T-helper 2 cell treated with Interferon-gamma antibody and Interleukin-4, amounts not matched to agents 5 μg/mL and 100 μg/mL, for 36 hours (primary cell): Measurements from ENCODE around the gene DNAH17.

Experiments used
- DNase-seq: peaks from one replicate; pipeline ENCODE4 v3.0.0; 2021; ENCODE audit warnings: low spot score
- H3K27ac Mint-ChIP-seq: one replicate; pipeline ENCODE4 v1.8.0; 2021; ENCODE audit warnings: mild to moderate bottlenecking, mixed read lengths
- H3K27me3 Mint-ChIP-seq: one replicate; pipeline ENCODE4 v1.8.0; 2021; ENCODE audit warnings: low read depth, mixed read lengths
- H3K36me3 Mint-ChIP-seq: one replicate; pipeline ENCODE4 v1.8.0; 2021; ENCODE audit warnings: low read depth, mixed read lengths
- H3K4me1 Mint-ChIP-seq: one replicate; pipeline ENCODE4 v1.8.0; 2021; ENCODE audit warnings: low read depth, mixed read lengths
- H3K4me3 Mint-ChIP-seq: one replicate; pipeline ENCODE4 v1.8.0; 2022; ENCODE audit warnings: mild to moderate bottlenecking, moderate library complexity, mixed read lengths
- H3K9me3 Mint-ChIP-seq: one replicate; pipeline ENCODE4 v1.8.0; 2021; ENCODE audit warnings: mixed read lengths

DNAH17 gene

GRCh38 chr17:78438694-78439325, 138.4 kb downstream of the DNAH17 start:
- no peak overlapping the region for H3K4me3 Mint-ChIP-seq
- H3K27ac Mint-ChIP-seq, result no peak overlapping the region
- H3K27me3 Mint-ChIP-seq, result no peaks in the 10 kb centered on the region
- no peaks in the 10 kb centered on the region for H3K9me3 Mint-ChIP-seq
- H3K36me3 Mint-ChIP-seq, result no peaks in the 10 kb centered on the region
- DNase-seq, result no peak
- no peaks in the 10 kb centered on the region for H3K4me1 Mint-ChIP-seq

GRCh38 chr17:78438271-78438691, 138.9 kb downstream of the DNAH17 start:
- DNase-seq, result no peak
- no peak overlapping the region for H3K27ac Mint-ChIP-seq

GRCh38 chr17:78437508-78438169, 139.6 kb downstream of the DNAH17 start:
- no peak for DNase-seq
- Mint-ChIP-seq H3K27ac (no peak overlapping the region), H3K36me3 (no peaks in the 10 kb centered on the region), H3K4me1 (no peaks in the 10 kb centered on the region), H3K27me3 (no peaks in the 10 kb centered on the region), H3K4me3 (no peak overlapping the region), H3K9me3 (no peaks in the 10 kb centered on the region)

More at GRCh38 chr17:78438271-78438691, 138.9 kb downstream of the DNAH17 start:
- Mint-ChIP-seq H3K4me1 (no peaks in the 10 kb centered on the region), H3K36me3 (no peaks in the 10 kb centered on the region), H3K9me3 (no peaks in the 10 kb centered on the region), H3K27me3 (no peaks in the 10 kb centered on the region), H3K4me3 (no peak overlapping the region)

GRCh38 chr17:78435330-78436005, 141.7 kb downstream of the DNAH17 start:
- Mint-ChIP-seq H3K4me3 (no peak overlapping the region), H3K27me3 (no peaks in the 10 kb centered on the region)

GRCh38 chr17:78434455-78435329, 142.5 kb downstream of the DNAH17 start:
- Mint-ChIP-seq H3K9me3 (no peaks in the 10 kb centered on the region), H3K4me1 (no peaks in the 10 kb centered on the region), H3K27me3 (no peaks in the 10 kb centered on the region), H3K27ac (no peak overlapping the region), H3K36me3 (peaks cover under 1% of the 10 kb centered on the region), H3K4me3 (no peak overlapping the region)
- DNase-seq, result no peak

More at GRCh38 chr17:78435330-78436005, 141.7 kb downstream of the DNAH17 start:
- H3K4me1 Mint-ChIP-seq, result no peaks in the 10 kb centered on the region
- DNase-seq, result no peak
- H3K9me3 Mint-ChIP-seq, result no peaks in the 10 kb centered on the region
- H3K36me3 Mint-ChIP-seq, result no peaks in the 10 kb centered on the region
- no peak overlapping the region for H3K27ac Mint-ChIP-seq

GRCh38 chr17:78433780-78434335, 143.3 kb downstream of the DNAH17 start:
- DNase-seq, result no peak
- H3K36me3 Mint-ChIP-seq, result peaks cover 6% of the 10 kb centered on the region
- no peaks in the 10 kb centered on the region for H3K4me1 Mint-ChIP-seq
- H3K27me3 Mint-ChIP-seq, result no peaks in the 10 kb centered on the region
- H3K27ac Mint-ChIP-seq, result no peak overlapping the region
- no peaks in the 10 kb centered on the region for H3K9me3 Mint-ChIP-seq
- H3K4me3 Mint-ChIP-seq, result no peak overlapping the region

- no peaks in the 10 kb centered on the region for H3K4me1 Mint-ChIP-seq
- no peak for DNase-seq
- no peaks in the 10 kb centered on the region for H3K9me3 Mint-ChIP-seq
- H3K27ac Mint-ChIP-seq, result no peak overlapping the region
- peaks cover 6% of the 10 kb centered on the region for H3K36me3 Mint-ChIP-seq
- H3K27me3 Mint-ChIP-seq, result no peaks in the 10 kb centered on the region
- H3K4me3 Mint-ChIP-seq, result no peak overlapping the region
Observed at GRCh38 chr17:78433013-78433727, 144.0 kb downstream of the DNAH17 start.

GRCh38 chr17:78432226-78433012, 144.8 kb downstream of the DNAH17 start:
- peaks cover 6% of the 10 kb centered on the region for H3K36me3 Mint-ChIP-seq
- no peak for DNase-seq
- H3K27me3 Mint-ChIP-seq, result no peaks in the 10 kb centered on the region
- H3K9me3 Mint-ChIP-seq, result no peaks in the 10 kb centered on the region
- no peaks in the 10 kb centered on the region for H3K4me1 Mint-ChIP-seq
- no peak overlapping the region for H3K4me3 Mint-ChIP-seq
- H3K27ac Mint-ChIP-seq, result no peak overlapping the region

- Mint-ChIP-seq H3K27me3 (no peaks in the 10 kb centered on the region), H3K9me3 (no peaks in the 10 kb centered on the region), H3K36me3 (peaks cover 8% of the 10 kb centered on the region), H3K4me3 (no peak overlapping the region), H3K4me1 (no peaks in the 10 kb centered on the region), H3K27ac (no peak overlapping the region)
- no peak for DNase-seq
Observed at GRCh38 chr17:78431692-78431958, 145.6 kb downstream of the DNAH17 start.

GRCh38 chr17:78430892-78431691, 146.1 kb downstream of the DNAH17 start:
- peaks cover 8% of the 10 kb centered on the region for H3K36me3 Mint-ChIP-seq
- H3K4me3 Mint-ChIP-seq, result no peak overlapping the region
- H3K4me1 Mint-ChIP-seq, result no peaks in the 10 kb centered on the region
- H3K9me3 Mint-ChIP-seq, result no peaks in the 10 kb centered on the region
- DNase-seq, result no peak
- H3K27me3 Mint-ChIP-seq, result no peaks in the 10 kb centered on the region
- H3K27ac Mint-ChIP-seq, result no peak overlapping the region

- H3K27me3 Mint-ChIP-seq, result no peaks in the 10 kb centered on the region
- peaks cover 14% of the 10 kb centered on the region for H3K36me3 Mint-ChIP-seq
- H3K9me3 Mint-ChIP-seq, result no peaks in the 10 kb centered on the region
- no peaks in the 10 kb centered on the region for H3K4me1 Mint-ChIP-seq
- no peak for DNase-seq
- H3K27ac Mint-ChIP-seq, result no peak overlapping the region
- H3K4me3 Mint-ChIP-seq, result no peak overlapping the region
Observed at GRCh38 chr17:78429618-78429995, 147.6 kb downstream of the DNAH17 start.
